Mesenchymal stem cell (in vitro differentiated cells and primary cell): ENCODE data around the gene CORO2B.

ENCODE experiments used
- DNase-seq: peaks from one replicate; pipeline ENCODE4 v3.0.0-alpha.2; 2013
- H2AFZ ChIP-seq: one replicate; pipeline ENCODE4 v1.6.1; 2013; ENCODE audit warnings: low read depth, mild to moderate bottlenecking, control low read depth, inconsistent platforms, low read length, moderate library complexity
- H2AK5ac ChIP-seq: 2 replicates; pipeline ENCODE4 v1.6.1; 2013; ENCODE audit warnings: low read length, moderate library complexity, mild to moderate bottlenecking, inconsistent platforms; ENCODE audit not compliant: severe bottlenecking
- H2BK120ac ChIP-seq: one replicate; pipeline ENCODE4 v1.6.1; 2013; ENCODE audit warnings: low read depth, mild to moderate bottlenecking, inconsistent platforms, low read length, moderate library complexity
- H2BK12ac ChIP-seq, 2 experiments: one replicate each; pipeline ENCODE4 v1.6.1; 2013; ENCODE audit warnings: inconsistent platforms in 2 of 2, low read length in 2 of 2, mild to moderate bottlenecking in 2 of 2, moderate library complexity in 2 of 2, control low read depth in 1 of 2
- H2BK15ac ChIP-seq: one replicate; pipeline ENCODE4 v1.6.1; 2013; ENCODE audit warnings: mild to moderate bottlenecking, low read depth, inconsistent platforms; ENCODE audit not compliant: poor library complexity, severe bottlenecking
- H2BK5ac ChIP-seq: 2 replicates; pipeline ENCODE4 v1.6.1; 2013; ENCODE audit warnings: low read depth, mild to moderate bottlenecking, low read length, control low read depth, inconsistent platforms; ENCODE audit not compliant: poor library complexity, severe bottlenecking
- H3K14ac ChIP-seq, 2 experiments: one replicate each; pipeline ENCODE4 v1.6.1; 2013; ENCODE audit warnings: inconsistent platforms in 2 of 2, low read length in 2 of 2, control low read depth in 1 of 2, mild to moderate bottlenecking in 1 of 2, moderate library complexity in 1 of 2
- H3K18ac ChIP-seq, 2 experiments: one replicate each; pipeline ENCODE4 v1.6.1; 2013; ENCODE audit warnings: inconsistent platforms in 2 of 2, low read length in 2 of 2, control low read depth in 1 of 2, low read depth in 1 of 2, mild to moderate bottlenecking in 1 of 2
- H3K23ac ChIP-seq, 2 experiments: one replicate each; pipeline ENCODE4 v1.6.1; 2013; ENCODE audit warnings: inconsistent platforms in 2 of 2, low read length in 2 of 2, mild to moderate bottlenecking in 2 of 2, moderate library complexity in 2 of 2, control low read depth in 1 of 2
- H3K27ac ChIP-seq: 2 replicates; pipeline ENCODE4 v1.5.1; 2013; ENCODE audit warnings: mild to moderate bottlenecking, moderate library complexity, low read length, control low read depth, inconsistent platforms; ENCODE audit not compliant: poor library complexity, severe bottlenecking
- H3K27me3 ChIP-seq, 2 experiments: 2 replicates each; pipeline versions ENCODE4 v1.6.1 to v1.7.0; 2013; ENCODE audit warnings: low read length in 2 of 2, mild to moderate bottlenecking in 2 of 2, moderate library complexity in 2 of 2, control low read depth in 1 of 2, inconsistent platforms in 1 of 2; ENCODE audit not compliant: control insufficient read depth in 1 of 2, insufficient read depth in 1 of 2
- H3K36me3 ChIP-seq, 2 experiments: 2 replicates each; pipeline versions ENCODE4 v1.6.1 to v1.7.0; 2013; ENCODE audit warnings: low read length in 2 of 2, control low read depth in 1 of 2, inconsistent platforms in 1 of 2, low read depth in 1 of 2, mild to moderate bottlenecking in 1 of 2; ENCODE audit not compliant: insufficient read depth in 2 of 2, control insufficient read depth in 1 of 2
- H3K4ac ChIP-seq, 2 experiments: one replicate each; pipeline ENCODE4 v1.6.1; 2013; ENCODE audit warnings: inconsistent platforms in 2 of 2, low read length in 2 of 2, mild to moderate bottlenecking in 2 of 2, moderate library complexity in 2 of 2, control low read depth in 1 of 2, low read depth in 1 of 2
- H3K4me1 ChIP-seq: 2 replicates; pipeline ENCODE4 v1.6.1; 2013; ENCODE audit warnings: low read depth, low read length, control low read depth; ENCODE audit not compliant: control insufficient read depth, insufficient read depth
- H3K4me2 ChIP-seq: 2 replicates; pipeline ENCODE4 v1.6.1; 2013; ENCODE audit warnings: low read length, mild to moderate bottlenecking, inconsistent platforms; ENCODE audit not compliant: poor library complexity, severe bottlenecking
- H3K4me3 ChIP-seq, 2 experiments: 2 replicates each; pipeline versions ENCODE4 v1.5.1 to v1.7.0; 2013; ENCODE audit warnings: low read length in 2 of 2, mild to moderate bottlenecking in 2 of 2, control low read depth in 1 of 2, low read depth in 1 of 2; ENCODE audit not compliant: insufficient read depth in 1 of 2
- H3K79me1 ChIP-seq: replicated peaks from 2 replicates; pipeline ENCODE4 v1.6.1; 2013; ENCODE audit warnings: mild to moderate bottlenecking, control low read depth, low read length, inconsistent platforms; ENCODE audit not compliant: poor library complexity, severe bottlenecking
- H3K9ac ChIP-seq: 2 replicates; pipeline ENCODE4 v1.7.0; 2013; ENCODE audit warnings: mild to moderate bottlenecking, low read length, moderate library complexity
- H3K9me3 ChIP-seq: 2 replicates; pipeline ENCODE4 v1.7.0; 2013; ENCODE audit warnings: mild to moderate bottlenecking, low read length; ENCODE audit not compliant: control insufficient read depth
- H4K8ac ChIP-seq: one replicate; pipeline ENCODE4 v1.6.1; 2013; ENCODE audit warnings: inconsistent platforms, mild to moderate bottlenecking, low read length, moderate library complexity
- H4K91ac ChIP-seq: one replicate; pipeline ENCODE4 v1.6.1; 2013; ENCODE audit warnings: mild to moderate bottlenecking, low read length, inconsistent platforms
- WGBS: methylation state at CpG from one replicate; pipeline ENCODE4 v1.1.7; 2013; ENCODE audit warnings: mixed read lengths; 5-methylcytosine and 5-hydroxymethylcytosine counted together

The CORO2B gene

DNA sequence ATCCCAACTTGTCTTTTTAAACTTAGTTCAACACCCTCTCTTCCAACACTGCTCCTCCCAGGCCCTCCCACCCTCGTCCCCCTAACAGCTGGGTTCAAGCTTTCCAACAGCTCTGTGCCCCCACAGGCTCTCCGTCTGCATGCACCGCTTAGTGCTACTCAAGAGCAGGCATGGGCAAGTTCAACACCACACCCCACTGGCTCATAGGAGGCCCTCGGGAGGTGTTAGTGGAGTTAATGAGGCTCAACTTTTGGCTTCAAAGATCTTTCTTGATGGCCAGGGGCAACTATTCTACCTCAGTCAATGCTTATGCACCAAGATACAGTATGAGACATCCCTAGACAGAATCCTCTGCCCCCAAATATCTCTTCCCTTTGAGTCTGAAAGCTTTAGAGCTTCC lies 127.5 kb downstream of the CORO2B start:
- H3K23ac ChIP-seq, result no peak overlapping the region
- DNase-seq, result no peak

DNA sequence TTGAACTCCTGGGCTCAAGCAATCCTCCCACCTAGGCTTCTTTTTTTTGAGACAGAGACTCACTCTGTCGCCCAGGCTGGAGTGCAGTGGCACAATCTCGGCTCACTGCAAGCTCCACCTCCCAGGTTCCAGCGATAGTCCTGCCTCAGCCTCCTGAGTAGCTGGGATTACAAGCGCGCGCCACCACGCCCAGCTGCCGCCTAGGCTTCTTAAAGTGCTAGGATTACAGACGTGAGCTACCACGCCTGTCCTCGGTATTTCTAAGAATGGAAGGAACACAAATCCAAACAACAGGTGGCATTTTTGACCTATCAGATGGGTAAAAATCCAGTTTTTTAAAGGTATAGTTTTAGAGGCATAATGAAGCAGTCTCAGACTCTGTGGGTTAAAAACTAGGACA lies 128.1 kb downstream of the CORO2B start:
- H3K4me1 ChIP-seq, result no peaks in the 10 kb centered on the region
- no peak overlapping the region for H2BK12ac ChIP-seq
- H2AK5ac ChIP-seq, result no peak overlapping the region
- H3K9ac ChIP-seq, result no peak overlapping the region
- H3K4me2 ChIP-seq, result no peak overlapping the region
- H2AFZ ChIP-seq, result no peak overlapping the region
- H3K27me3 ChIP-seq, result no peaks in the 10 kb centered on the region
- WGBS, result 92% methylated on average over 11 of the region's 11 CpGs
- no peak overlapping the region for H2BK5ac ChIP-seq
- no peak overlapping the region for H3K27ac ChIP-seq
- no peak overlapping the region for H3K4ac ChIP-seq
- DNase-seq, result no peak
- peaks cover 1% of the 10 kb centered on the region for H3K79me1 ChIP-seq
- no peak overlapping the region for H4K91ac ChIP-seq
- peaks cover 23 to 50% of the 10 kb centered on the region in 2 experiments for H3K36me3 ChIP-seq
- no peak overlapping the region for H4K8ac ChIP-seq
- H3K14ac ChIP-seq, result no peak overlapping the region
- H2BK120ac ChIP-seq, result no peak overlapping the region
- H3K9me3 ChIP-seq, result no peaks in the 10 kb centered on the region
- H3K4me3 ChIP-seq, result no peak overlapping the region
- H3K23ac ChIP-seq, result no peak overlapping the region
- H3K18ac ChIP-seq, result no peak overlapping the region
- H2BK15ac ChIP-seq, result no peak overlapping the region

More for the DNA sequence above, 127.5 kb downstream of the CORO2B start:
- H2BK12ac ChIP-seq, result no peak overlapping the region
- no peak overlapping the region for H4K91ac ChIP-seq
- no peak overlapping the region for H3K27ac ChIP-seq
- no peak overlapping the region for H2BK15ac ChIP-seq
- no peaks in the 10 kb centered on the region for H3K27me3 ChIP-seq
- no peak overlapping the region for H2BK5ac ChIP-seq
- no peaks in the 10 kb centered on the region for H3K9me3 ChIP-seq
- no peak overlapping the region for H3K18ac ChIP-seq
- peaks cover 17 to 46% of the 10 kb centered on the region in 2 experiments for H3K36me3 ChIP-seq
- H3K4ac ChIP-seq, result no peak overlapping the region
- no peak overlapping the region for H3K4me2 ChIP-seq
- H3K4me1 ChIP-seq, result no peaks in the 10 kb centered on the region
- peaks cover 1% of the 10 kb centered on the region for H3K79me1 ChIP-seq
- no peak overlapping the region for H3K14ac ChIP-seq
- no peak overlapping the region for H3K9ac ChIP-seq
- WGBS, result 71% methylated on average over 3 of the region's 4 CpGs
- H3K4me3 ChIP-seq, result no peak overlapping the region
- no peak overlapping the region for H4K8ac ChIP-seq
- no peak overlapping the region for H2AFZ ChIP-seq
- H2AK5ac ChIP-seq, result no peak overlapping the region
- no peak overlapping the region for H2BK120ac ChIP-seq

DNA sequence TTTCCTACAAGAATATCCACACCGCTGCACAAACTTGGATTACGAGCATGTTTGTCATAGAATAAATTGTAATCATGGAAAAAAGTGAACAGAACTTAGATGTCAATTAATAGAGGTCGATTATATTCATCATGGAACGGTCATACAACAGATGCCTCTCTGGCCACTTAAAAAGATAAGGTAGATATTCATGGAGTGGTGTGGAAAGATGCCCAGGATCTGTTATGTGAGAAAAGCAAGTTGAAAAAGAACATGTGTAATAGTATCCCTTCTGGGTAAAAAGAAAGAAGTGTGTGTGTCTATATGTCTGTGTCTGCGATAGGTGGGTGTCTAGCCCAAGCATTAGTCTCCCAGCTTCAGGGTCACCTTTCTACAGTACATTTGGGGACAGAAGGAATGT lies 128.6 kb downstream of the CORO2B start:
- Histone ChIP-seq H3K4me2 (no peak overlapping the region), H3K18ac (no peak overlapping the region), H3K4ac (no peak overlapping the region), H3K4me3 (no peak overlapping the region), H3K27me3 (no peaks in the 10 kb centered on the region), H3K4me1 (no peaks in the 10 kb centered on the region), H4K8ac (no peak overlapping the region), H3K23ac (no peak overlapping the region), H2BK15ac (no peak overlapping the region), H2AFZ (no peak overlapping the region), H3K27ac (no peak overlapping the region), H2BK12ac (no peak overlapping the region), H4K91ac (no peak overlapping the region), H3K14ac (no peak overlapping the region), H2AK5ac (no peak overlapping the region), H3K79me1 (peaks cover 1% of the 10 kb centered on the region), H3K36me3 (peaks cover 24 to 50% of the 10 kb centered on the region in 2 experiments), H2BK5ac (no peak overlapping the region), H3K9ac (no peak overlapping the region), H2BK120ac (no peak overlapping the region), H3K9me3 (no peaks in the 10 kb centered on the region)
- DNase-seq, result no peak
- WGBS, result 78% methylated on average over 5 of the region's 5 CpGs

DNA sequence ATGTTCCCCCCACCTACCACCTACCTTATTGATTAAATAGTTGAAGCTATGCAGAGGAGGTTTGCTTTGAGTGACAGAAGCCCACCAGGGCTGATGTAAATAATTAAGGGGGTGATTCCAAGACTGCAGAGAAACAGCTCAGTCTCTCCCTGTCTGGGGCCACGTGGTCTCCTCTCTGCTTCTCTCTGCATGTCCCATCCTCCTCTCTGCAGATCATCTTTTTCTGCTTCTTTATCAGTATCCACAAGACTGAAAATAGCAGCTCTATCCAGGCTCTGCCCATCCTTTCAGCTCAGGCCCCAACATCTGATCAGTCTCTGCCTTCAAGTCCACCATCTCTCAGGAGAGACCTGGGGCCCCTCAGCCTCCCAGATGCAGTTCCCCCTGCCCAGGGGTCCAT lies 131.1 kb downstream of the CORO2B start:
- Histone ChIP-seq H2BK12ac (no peak overlapping the region), H3K4me3 (no peak overlapping the region), H3K14ac (no peak overlapping the region), H2BK15ac (no peak overlapping the region), H3K18ac (no peak overlapping the region), H2AK5ac (no peak overlapping the region), H4K8ac (no peak overlapping the region), H2BK5ac (no peak overlapping the region), H3K79me1 (peaks cover 4% of the 10 kb centered on the region), H4K91ac (no peak overlapping the region), H3K27me3 (no peaks in the 10 kb centered on the region), H2AFZ (no peak overlapping the region), H3K4me2 (no peak overlapping the region), H3K27ac (no peak overlapping the region), H3K9me3 (no peaks in the 10 kb centered on the region), H3K4ac (no peak overlapping the region), H3K36me3 (peaks cover 48 to 56% of the 10 kb centered on the region in 2 experiments), H3K9ac (no peak overlapping the region), H3K4me1 (no peaks in the 10 kb centered on the region), H3K23ac (no peak overlapping the region), H2BK120ac (no peak overlapping the region)
- WGBS, result 67% methylated on average over 1 of the region's 1 CpG
- DNase-seq, result no peak
